GOT3 (cell line): ENCODE measurements around the gene PKHD1.

Experiments used
- DNase-seq: peaks from one replicate; lab custom pipeline; 2025; ENCODE audit warnings: mixed read lengths; lab: John Stamatoyannopoulos, UW

The PKHD1 gene

GRCh38 chr6:52042141-52042885 is 45.1 kb downstream of the PKHD1 start:
- no peak for DNase-seq

GRCh38 chr6:52041134-52041533 is 46.3 kb downstream of the PKHD1 start:
- DNase-seq, result no peak

GRCh38 chr6:52027699-52028098 is 59.7 kb downstream of the PKHD1 start:
- no peak for DNase-seq

- no peak for DNase-seq
Measured at GRCh38 chr6:52024451-52025068, 62.9 kb downstream of the PKHD1 start.

- DNase-seq, result no peak
Measured at GRCh38 chr6:52022675-52023074, 64.7 kb downstream of the PKHD1 start.

GRCh38 chr6:52020945-52021570 is 66.4 kb downstream of the PKHD1 start:
- DNase-seq, result no peak

- DNase-seq, result no peak
Measured at GRCh38 chr6:52019881-52020280, 67.5 kb downstream of the PKHD1 start.

GRCh38 chr6:52019092-52019491 is 68.3 kb downstream of the PKHD1 start:
- no peak for DNase-seq

- no peak for DNase-seq
Measured at GRCh38 chr6:52016915-52017748, 70.3 kb downstream of the PKHD1 start.

GRCh38 chr6:52015953-52016352 is 71.5 kb downstream of the PKHD1 start:
- no peak for DNase-seq

GRCh38 chr6:52014391-52014790 is 73.0 kb downstream of the PKHD1 start:
- DNase-seq, result no peak

GRCh38 chr6:52013035-52013434 is 74.4 kb downstream of the PKHD1 start:
- no peak for DNase-seq

- DNase-seq, result no peak
Measured at GRCh38 chr6:52012582-52012981, 74.8 kb downstream of the PKHD1 start.

- no peak for DNase-seq
Measured at GRCh38 chr6:52010806-52011205, 76.6 kb downstream of the PKHD1 start.

- no peak for DNase-seq
Measured at GRCh38 chr6:52010145-52010544, 77.3 kb downstream of the PKHD1 start.

GRCh38 chr6:52009466-52010140 is 77.8 kb downstream of the PKHD1 start:
- DNase-seq, result no peak

- DNase-seq, result no peak
Measured at GRCh38 chr6:52000064-52000463, 87.3 kb downstream of the PKHD1 start.

GRCh38 chr6:51996296-51996947 is 91.0 kb downstream of the PKHD1 start:
- no peak for DNase-seq

GRCh38 chr6:51995214-51995755 is 92.1 kb downstream of the PKHD1 start:
- no peak for DNase-seq

- DNase-seq, result no peak
Measured at GRCh38 chr6:51992876-51993275, 94.5 kb downstream of the PKHD1 start.

- no peak for DNase-seq
Measured at GRCh38 chr6:51989789-51990188, 97.6 kb downstream of the PKHD1 start.
